GM12864 (cell line): ENCODE measurements around the gene ZNF780B.

Source experiments
- DNase-seq: peaks from one replicate; pipeline ENCODE4 v3.0.0-alpha.2; 2011; ENCODE audit warnings: low read depth
- H3K4me3 ChIP-seq: 2 replicates; pipeline ENCODE4 v1.5.1; 2011; ENCODE audit warnings: mild to moderate bottlenecking, low read depth, low read length, control low read depth
- TF ChIP-seq, protein P1 (sequence below): IDR thresholded peaks from 2 replicates; pipeline ENCODE4 v1.5.1; 2011; ENCODE audit warnings: low read depth, mild to moderate bottlenecking, moderate library complexity, low read length, control low read depth, inconsistent platforms; ENCODE audit errors: missing control alignments

Gene ZNF780B

DNA sequence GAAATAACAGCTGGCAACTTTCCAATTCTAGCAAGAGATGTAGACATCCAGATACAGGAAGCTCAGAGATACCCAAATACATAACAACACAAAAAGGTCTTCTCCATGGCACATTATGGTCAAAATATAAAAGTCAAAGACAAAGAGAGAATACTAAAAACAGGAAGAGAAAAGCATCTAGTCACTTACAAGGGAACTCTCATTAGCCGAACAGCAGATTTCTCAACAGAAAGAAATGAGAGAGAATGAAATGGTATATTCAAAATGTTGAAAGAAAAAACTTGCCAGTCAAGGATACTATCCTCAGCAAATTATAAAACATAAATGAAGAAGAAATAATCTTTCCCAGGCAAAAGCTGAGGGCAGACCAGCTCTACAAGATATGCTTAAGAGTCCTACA, 22.3 kb upstream of the ZNF780B start:
- H3K4me3 ChIP-seq: no peak overlapping the region
- no peak for DNase-seq
- TF ChIP-seq, protein P1, sequence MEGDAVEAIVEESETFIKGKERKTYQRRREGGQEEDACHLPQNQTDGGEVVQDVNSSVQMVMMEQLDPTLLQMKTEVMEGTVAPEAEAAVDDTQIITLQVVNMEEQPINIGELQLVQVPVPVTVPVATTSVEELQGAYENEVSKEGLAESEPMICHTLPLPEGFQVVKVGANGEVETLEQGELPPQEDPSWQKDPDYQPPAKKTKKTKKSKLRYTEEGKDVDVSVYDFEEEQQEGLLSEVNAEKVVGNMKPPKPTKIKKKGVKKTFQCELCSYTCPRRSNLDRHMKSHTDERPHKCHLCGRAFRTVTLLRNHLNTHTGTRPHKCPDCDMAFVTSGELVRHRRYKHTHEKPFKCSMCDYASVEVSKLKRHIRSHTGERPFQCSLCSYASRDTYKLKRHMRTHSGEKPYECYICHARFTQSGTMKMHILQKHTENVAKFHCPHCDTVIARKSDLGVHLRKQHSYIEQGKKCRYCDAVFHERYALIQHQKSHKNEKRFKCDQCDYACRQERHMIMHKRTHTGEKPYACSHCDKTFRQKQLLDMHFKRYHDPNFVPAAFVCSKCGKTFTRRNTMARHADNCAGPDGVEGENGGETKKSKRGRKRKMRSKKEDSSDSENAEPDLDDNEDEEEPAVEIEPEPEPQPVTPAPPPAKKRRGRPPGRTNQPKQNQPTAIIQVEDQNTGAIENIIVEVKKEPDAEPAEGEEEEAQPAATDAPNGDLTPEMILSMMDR: no peak

DNA sequence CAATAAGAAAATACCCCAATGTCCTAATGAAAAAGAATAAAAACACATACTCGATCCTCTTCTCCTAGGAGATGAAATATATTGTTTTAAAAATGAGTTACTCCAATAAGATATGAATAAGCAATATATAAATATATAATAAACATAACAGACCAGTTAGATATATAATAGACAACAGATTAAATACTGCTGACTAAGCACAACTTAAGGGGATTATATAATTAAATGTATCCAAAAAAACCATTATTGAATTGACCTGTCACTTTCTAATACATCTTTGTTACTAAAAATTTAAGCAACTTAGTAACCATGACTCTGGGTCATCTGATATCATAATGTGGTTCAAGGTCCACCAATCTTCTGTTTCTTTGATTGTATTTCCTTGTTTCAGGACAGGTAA, 14.0 kb upstream of the ZNF780B start:
- H3K4me3 ChIP-seq: no peak overlapping the region
- DNase-seq: no peak
- TF ChIP-seq, protein P1: no peak

GRCh38 chr19:40059624-40060023, 3.6 kb upstream of the ZNF780B start:
- TF ChIP-seq, protein P1: no peak
- no peak overlapping the region for H3K4me3 ChIP-seq
- no peak for DNase-seq

DNA sequence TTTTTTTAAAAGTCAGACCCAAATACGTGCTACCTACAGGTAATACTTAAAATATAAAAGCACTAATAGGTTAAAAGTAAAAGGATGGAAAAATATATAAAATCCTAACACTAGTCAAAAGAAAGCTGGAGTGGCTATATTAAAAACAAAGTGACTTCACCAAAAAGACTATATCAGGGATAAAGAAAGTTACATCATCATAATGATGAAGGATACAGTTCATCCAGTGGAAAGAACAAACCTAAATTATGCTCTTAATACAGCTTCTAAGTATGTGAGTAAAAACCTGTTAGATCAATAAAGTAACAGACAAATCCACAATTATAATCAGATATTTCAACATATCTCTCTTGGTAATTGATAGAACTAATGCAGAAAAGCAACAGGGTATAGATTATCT, 1.1 kb upstream of the ZNF780B start:
- H3K4me3 ChIP-seq: no peak overlapping the region
- no peak for DNase-seq
- TF ChIP-seq, protein P1: no peak

DNA sequence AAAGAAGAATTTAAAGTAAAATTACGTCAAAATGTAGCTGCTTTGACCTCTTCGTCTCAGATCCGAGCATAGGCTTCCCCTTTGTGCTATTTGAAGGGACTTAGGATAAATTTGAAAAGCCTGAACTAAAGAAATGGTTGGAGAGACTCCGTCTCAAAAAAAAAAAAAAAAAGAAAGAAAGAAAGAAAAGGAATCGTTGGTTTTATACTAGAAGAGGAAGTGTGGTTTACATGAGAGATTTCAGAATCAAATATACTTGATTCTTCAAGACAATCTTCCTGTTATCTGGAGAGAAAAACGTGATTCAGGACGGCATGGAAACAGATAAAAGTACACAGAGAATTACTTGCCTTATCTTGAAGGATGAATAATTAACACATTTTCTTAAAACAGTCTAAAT, 474 bp upstream of the ZNF780B start:
- TF ChIP-seq, protein P1: no peak
- no peak for DNase-seq
- H3K4me3 ChIP-seq: peak overlapping the region; percentile 77

DNA sequence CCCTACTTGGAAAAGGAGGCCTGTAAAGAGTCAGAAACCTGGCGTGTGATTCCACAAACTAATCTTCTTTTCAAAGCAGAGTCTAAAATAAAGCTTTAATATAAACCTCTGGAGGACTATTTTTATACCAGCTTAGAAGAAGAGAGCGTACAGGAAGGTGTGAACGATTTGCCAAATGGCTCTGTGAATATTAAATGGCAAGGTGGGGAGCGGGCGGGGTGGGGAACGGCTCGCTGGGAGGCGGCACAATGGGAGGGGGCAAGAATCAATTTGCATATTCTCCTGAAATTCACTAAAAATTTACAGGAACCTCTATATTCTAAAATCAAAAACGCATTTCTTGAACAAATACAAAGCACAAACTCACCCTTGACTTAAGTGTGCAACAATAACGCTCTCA, 982 bp downstream of the ZNF780B start:
- peak overlapping the region; percentile 77 for H3K4me3 ChIP-seq
- TF ChIP-seq, protein P1: no peak

GRCh38 chr19:40054632-40055031, 1.4 kb downstream of the ZNF780B start:
- no peak overlapping the region; the same call in 1 of the 2 replicates for H3K4me3 ChIP-seq

More for the DNA sequence above, 982 bp downstream of the ZNF780B start:
- DNase-seq: no peak

More at GRCh38 chr19:40054632-40055031, 1.4 kb downstream of the ZNF780B start:
- TF ChIP-seq, protein P1: no peak
- DNase-seq: no peak
